Adrenal gland (tissue), 12 donors: Measurements from ENCODE around the gene RASSF7. TPM values are rescaled to one million over a fixed set of nuclear protein-coding genes. Genes with fewer than 3 reads are reported as not detected.

Source experiments
- DNase-seq, 7 donors: peaks; one replicate each; pipeline ENCODE4 v3.0.0-alpha.2; 2019 to 2020
- H3K27ac ChIP-seq, 5 donors: fragments of 200-600 bp; sonication (generic) in 4 of 5; 1 replicate in 3 of 5; 2 replicates in 2 of 5; pipeline versions ENCODE4 v1.5.1 to v1.8.0; 2016 to 2020; ENCODE audit warnings: mild to moderate bottlenecking in 1 of 5
- H3K27me3 ChIP-seq: fragments of 200-600 bp; 2 replicates; pipeline ENCODE4 v1.8.0; 2021
- H3K36me3 ChIP-seq, 2 donors: fragments of 200-600 bp; replicated peaks in 1 of 2; 1 replicate in 1 of 2; 2 replicates in 1 of 2; pipeline versions ENCODE4 v1.5.1 to v1.8.0; 2018 to 2022
- H3K4me1 ChIP-seq, 2 donors: fragments of 200-600 bp; replicated peaks in 1 of 2; 1 replicate in 1 of 2; 2 replicates in 1 of 2; pipeline versions ENCODE4 v1.5.1 to v1.8.0; 2018 to 2021
- H3K4me3 ChIP-seq, 4 donors: fragments of 200-600 bp; sonication (generic) in 3 of 4; one replicate each; pipeline ENCODE4 v1.5.1; 2016 to 2018
- H3K9me3 ChIP-seq, 3 donors: fragments of 200-600 bp; sonication (generic) in 1 of 3; replicated peaks in 1 of 3; 1 replicate in 2 of 3; 2 replicates in 1 of 3; pipeline versions ENCODE4 v1.5.1 to v1.8.0; 2016 to 2021
- CTCF ChIP-seq, 6 experiments: fragments of 450-650 bp in 4 of 6; fragments of 200-600 bp in 2 of 6; sonication (generic) in 1 of 6; IDR thresholded peaks; 1 replicate in 5 of 6; 2 replicates in 1 of 6; pipeline versions ENCODE4 v1.5.1 to v1.8.0; 2016 to 2021; ENCODE audit warnings: antibody characterized with exemption in 6 of 6, mild to moderate bottlenecking in 2 of 6, moderate library complexity in 1 of 6
- POLR2A ChIP-seq, 2 donors: fragments of 450-650 bp; IDR thresholded peaks; one replicate each; pipeline ENCODE4 v1.6.1; 2017; ENCODE audit warnings: antibody characterized with exemption in 2 of 2, mild to moderate bottlenecking in 2 of 2, moderate library complexity in 1 of 2
- WGBS, 4 donors: extraction: QIAGEN DNeasy Blood & Tissue Kit in 2 of 4; methylation state at CpG; one replicate each; pipeline versions ENCODE4 v1.1.5 to v1.1.7; 2013 to 2017; 5-methylcytosine and 5-hydroxymethylcytosine counted together
- intact Hi-C, 2 donors: fragments of 100-400 bp; cut with DNase I; formaldehyde crosslinking; loops; one replicate each; pipeline versions ENCODE4 v1.14.1 to v1.15.0; 2022 to 2023
- polyA plus RNA-seq, 3 donors: library from polyadenylated mRNA; stranded (reverse); fragments of 200-250 nt in 2 of 3; fragments of 350-450 nt in 1 of 3; fragmentation: Illumina TruSeq in 1 of 3; extraction: RNeasy Lipid Tissue Mini Kit (QIAGEN cat#74804) in 1 of 3; gene quantifications; one replicate each; pipeline ENCODE4 v1.2.3, GENCODE V29; 2013 to 2014
- total RNA-seq, 9 donors: library from RNA; depleted of rRNA in 4 of 9; stranded (reverse); fragments of >200 nt in 4 of 9; fragments of 120-200 nt in 1 of 9; fragmentation: NEBNext Ultra II Directional in 1 of 9; extraction: Animal tissue kit (Norgen Biotek cat#: 25700) in 1 of 9; gene quantifications; one replicate each; pipeline versions ENCODE4 v1.1.0 to v1.2.4, GENCODE V29; 2013 to 2023
- donor health status: healthy with polysubstance abuse.
- donor health status: Bipolar disorder and iron deficiency.
- donor health status: DM: yes; HTN: yes; CAD: no.
- donor health status: DM: no; HTN: no; CAD: no.
- donor health status: DM: no; HTN: no; CAD: no.
- donor health status: DM: yes; HTN: yes; CAD: no.

The RASSF7 gene
- total and polyA plus RNA-seq, 12 donors: 0.33 to 19.9 (median 7.8) TPM

- no peak overlapping the region for H3K4me3 ChIP-seq
These were observed 9.6 kb upstream of the RASSF7 start for GRCh38 chr11:551131-551530.

GRCh38 chr11:551596-551995 is 9.2 kb upstream of the RASSF7 start:
- Histone ChIP-seq H3K4me1 (peaks cover 0 to 14% of the 10 kb centered on the region in 2 donors), H3K27ac (no peak overlapping the region), H3K4me3 (no peak overlapping the region), H3K36me3 (no peaks in the 10 kb centered on the region), H3K9me3 (no peaks in the 10 kb centered on the region), H3K27me3 (peaks cover 24% of the 10 kb centered on the region)
- no peak for DNase-seq
- intact Hi-C loops: loop anchor here (5.0 to 10.0 kb wide), 2 partner anchors 171 to 173 kb away; no protein-coding TSS in a partner anchor
- TF ChIP-seq CTCF (IDR thresholded peaks at IDR 0.05) (no peak), POLR2A (IDR thresholded peaks at IDR 0.05) (no peak)
- WGBS, 4 donors: 76 to 81% (median 79%) methylated on average over 7 to 12 of the region's 12 CpGs; no CpG with 5 or more reads in 1 of the 4 donors

More at GRCh38 chr11:551131-551530, 9.6 kb upstream of the RASSF7 start:
- peaks cover 0 to 14% of the 10 kb centered on the region in 2 donors for H3K4me1 ChIP-seq
- no peak for DNase-seq
- H3K27ac ChIP-seq: no peak overlapping the region
- peaks cover 21% of the 10 kb centered on the region for H3K27me3 ChIP-seq
- 81 to 100% (median 81%) methylated on average over 2 to 16 of the region's 16 CpGs; no CpG with 5 or more reads in 1 of the 4 donors for WGBS, 4 donors
- H3K9me3 ChIP-seq: no peaks in the 10 kb centered on the region
- no peaks in the 10 kb centered on the region for H3K36me3 ChIP-seq
- no peak for TF ChIP-seq CTCF (IDR thresholded peaks at IDR 0.05)
- TF ChIP-seq POLR2A (IDR thresholded peaks at IDR 0.05): no peak
- intact Hi-C loops: loop anchor here (5.0 to 10.0 kb wide), 2 partner anchors 171 to 174 kb away; no protein-coding TSS in a partner anchor

GRCh38 chr11:553083-553987 is 7.4 kb upstream of the RASSF7 start:
- no peaks in the 10 kb centered on the region for H3K9me3 ChIP-seq
- peak in 1 of 7 donors; percentile 44 for DNase-seq
- peaks cover 24% of the 10 kb centered on the region for H3K27me3 ChIP-seq
- 64 to 72% (median 68%) methylated on average over 19 to 27 of the region's 27 CpGs for WGBS, 4 donors
- no peak overlapping the region for H3K27ac ChIP-seq
- no peak overlapping the region for H3K4me3 ChIP-seq
- peaks cover 0 to 14% of the 10 kb centered on the region in 2 donors for H3K4me1 ChIP-seq
- no peak for TF ChIP-seq POLR2A (IDR thresholded peaks at IDR 0.05)
- TF ChIP-seq CTCF (IDR thresholded peaks at IDR 0.05): no peak
- intact Hi-C loops: loop anchor here (5.0 to 10.0 kb wide), 2 partner anchors 169 to 171 kb away; no protein-coding TSS in a partner anchor
- no peaks in the 10 kb centered on the region for H3K36me3 ChIP-seq

GRCh38 chr11:553988-554340 is 6.8 kb upstream of the RASSF7 start:
- no peak for DNase-seq
- H3K4me1 ChIP-seq: peaks cover 0 to 14% of the 10 kb centered on the region in 2 donors
- intact Hi-C loops: loop anchor here (5.0 to 10.0 kb wide), 2 partner anchors 168 to 171 kb away; no protein-coding TSS in a partner anchor
- H3K9me3 ChIP-seq: no peaks in the 10 kb centered on the region
- H3K27ac ChIP-seq: no peak overlapping the region
- H3K27me3 ChIP-seq: peaks cover 24% of the 10 kb centered on the region
- WGBS, 4 donors: 45 to 70% (median 50%) methylated on average over 3 to 11 of the region's 11 CpGs
- no peak overlapping the region for H3K4me3 ChIP-seq
- H3K36me3 ChIP-seq: no peaks in the 10 kb centered on the region
- TF ChIP-seq POLR2A (IDR thresholded peaks at IDR 0.05) (no peak), CTCF (IDR thresholded peaks at IDR 0.05) (no peak)
